Right cardiac atrium (tissue), 5 donors: Measurements from ENCODE around the gene DLG2. TPM values are rescaled to one million over a fixed set of nuclear protein-coding genes. Genes with fewer than 3 reads are reported as not detected.

ENCODE experiments used
- ATAC-seq, 2 donors: fragments of 200-7000 bp; cut with Tn5 transposase; one replicate each; pipeline versions ENCODE4 v1.8.0 to v1.9.1; 2020; ENCODE audit warnings: moderate library complexity in 2 of 2, mild to moderate bottlenecking in 1 of 2
- DNase-seq, 3 donors: peaks; one replicate each; pipeline ENCODE4 v3.0.0-alpha.2; 2020
- H3K27ac ChIP-seq: one replicate; pipeline ENCODE4 v1.5.1; 2013; ENCODE audit warnings: mild to moderate bottlenecking, low read length, control low read depth, moderate library complexity
- H3K27me3 ChIP-seq: one replicate; pipeline ENCODE4 v1.6.1; 2013; ENCODE audit not compliant: control insufficient read depth, insufficient read depth
- H3K4me1 ChIP-seq: one replicate; pipeline ENCODE4 v1.6.1; 2013; ENCODE audit warnings: low read length; ENCODE audit not compliant: control insufficient read depth, insufficient read depth
- H3K4me3 ChIP-seq: one replicate; pipeline ENCODE4 v1.5.1; 2013; ENCODE audit warnings: low read length, control low read depth
- H3K9me3 ChIP-seq: one replicate; pipeline ENCODE4 v1.6.1; 2013; ENCODE audit warnings: low read length; ENCODE audit not compliant: control insufficient read depth
- WGBS: extraction: QIAGEN DNeasy Blood & Tissue Kit; methylation state at CpG from one replicate; pipeline ENCODE4 v1.1.7; 2013; 5-methylcytosine and 5-hydroxymethylcytosine counted together
- intact Hi-C, 4 donors: fragments of 100-400 bp; cut with DNase I; formaldehyde crosslinking; loops; one replicate each; pipeline versions ENCODE4 v1.11.0 to v1.14.0; 2022 to 2023
- polyA plus RNA-seq: library from polyadenylated mRNA; stranded (reverse); fragments of 200-250 nt; gene quantifications from one replicate; pipeline ENCODE4 v1.2.3, GENCODE V29; 2013
- total RNA-seq, 4 donors: library from RNA; stranded (reverse); fragmentation: NEBNext Ultra II Directional; extraction: Animal tissue kit (Norgen Biotek cat#: 25700); gene quantifications; one replicate each; pipeline ENCODE4 v1.2.1, GENCODE V29; 2021
- donor health status: healthy with polysubstance abuse.
- donor health status: DM: no; HTN: yes; CAD: no.
- donor health status: DM: no; HTN: no; CAD: no.
- donor health status: DM: no; HTN: yes; CAD: no; lungs with severe emphysema.
- donor health status: DM: yes; HTN: yes; CAD: no.

DLG2 gene
- total and polyA plus RNA-seq, 5 donors: 2.3 to 10.5 (median 9.4) TPM

DNA sequence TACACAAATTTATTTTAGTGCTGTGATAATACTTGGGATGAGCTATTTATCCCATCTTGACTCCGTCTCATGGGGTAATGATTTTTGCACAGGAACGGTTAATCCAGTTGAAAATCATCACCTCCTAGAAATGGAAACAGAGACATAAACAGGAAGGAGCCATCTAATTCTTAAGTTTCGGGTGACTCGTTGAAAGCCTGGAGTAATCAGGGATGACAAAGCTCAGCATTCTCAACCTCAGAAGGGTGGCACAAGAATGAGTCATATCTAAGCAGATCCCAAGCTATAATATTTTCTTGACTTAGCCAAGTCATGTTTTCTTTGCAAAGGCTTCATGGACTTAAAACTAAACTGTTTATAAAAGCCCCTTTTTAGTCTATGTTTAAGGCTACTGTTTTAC, 2060.2 kb downstream of the DLG2 start:
- no peak overlapping the region for H3K4me3 ChIP-seq
- intact Hi-C loops: no loop called here
- 63% methylated on average over 4 of the region's 4 CpGs for WGBS
- H3K4me1 ChIP-seq: no peaks in the 10 kb centered on the region
- DNase-seq: no peak
- no peak for ATAC-seq
- no peaks in the 10 kb centered on the region for H3K27me3 ChIP-seq
- no peaks in the 10 kb centered on the region for H3K9me3 ChIP-seq
- H3K27ac ChIP-seq: no peak overlapping the region

DNA sequence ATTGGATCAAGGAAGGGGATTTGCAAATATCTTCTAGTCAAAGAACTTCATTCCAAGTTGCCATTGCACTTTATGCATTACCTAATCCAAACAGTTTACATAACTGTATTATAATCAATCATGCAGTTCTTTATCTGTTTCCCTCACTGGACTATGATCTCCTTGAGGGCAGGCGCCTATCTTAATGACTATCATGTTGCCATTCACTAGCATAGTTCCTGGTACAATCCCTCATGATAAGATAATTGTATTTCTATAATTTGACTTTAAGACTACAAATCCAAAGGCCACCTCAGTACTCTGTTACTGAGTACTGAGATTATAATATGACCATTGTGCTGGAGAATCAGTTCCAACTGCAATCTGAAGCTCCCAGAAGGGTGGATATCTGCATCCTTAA, 2062.3 kb downstream of the DLG2 start:
- H3K9me3 ChIP-seq: no peaks in the 10 kb centered on the region
- DNase-seq: no peak
- no peak overlapping the region for H3K4me3 ChIP-seq
- no peak overlapping the region for H3K27ac ChIP-seq
- no peak for ATAC-seq
- no peaks in the 10 kb centered on the region for H3K4me1 ChIP-seq
- H3K27me3 ChIP-seq: no peaks in the 10 kb centered on the region
- intact Hi-C loops: no loop called here
- 89% methylated on average over 1 of the region's 1 CpG for WGBS

DNA sequence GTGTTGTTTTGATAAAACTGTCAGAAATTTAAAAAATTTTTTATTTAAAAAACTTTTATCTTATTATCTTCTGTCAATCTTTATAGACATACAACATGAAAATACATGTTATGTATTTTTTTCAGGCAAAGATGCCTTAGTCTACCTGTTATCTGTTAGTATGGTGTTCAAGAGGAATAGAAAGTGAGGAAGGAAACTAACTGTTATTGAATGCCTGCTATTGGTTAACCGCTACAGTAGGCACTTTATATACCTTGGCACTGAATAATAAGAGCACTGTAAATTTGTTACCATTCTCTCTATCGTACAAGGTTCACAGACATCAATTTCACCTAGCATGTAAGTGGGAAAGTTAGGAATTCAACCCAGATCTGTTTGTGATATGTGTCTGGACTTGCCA, 2068.9 kb downstream of the DLG2 start:
- no peak overlapping the region for H3K27ac ChIP-seq
- ATAC-seq (no peak), DNase-seq (no peak)
- H3K4me3 ChIP-seq: no peak overlapping the region
- intact Hi-C loops: no loop called here
- WGBS: 95% methylated on average over 2 of the region's 2 CpGs
- H3K9me3 ChIP-seq: no peaks in the 10 kb centered on the region
- H3K4me1 ChIP-seq: no peaks in the 10 kb centered on the region
- H3K27me3 ChIP-seq: no peaks in the 10 kb centered on the region

DNA sequence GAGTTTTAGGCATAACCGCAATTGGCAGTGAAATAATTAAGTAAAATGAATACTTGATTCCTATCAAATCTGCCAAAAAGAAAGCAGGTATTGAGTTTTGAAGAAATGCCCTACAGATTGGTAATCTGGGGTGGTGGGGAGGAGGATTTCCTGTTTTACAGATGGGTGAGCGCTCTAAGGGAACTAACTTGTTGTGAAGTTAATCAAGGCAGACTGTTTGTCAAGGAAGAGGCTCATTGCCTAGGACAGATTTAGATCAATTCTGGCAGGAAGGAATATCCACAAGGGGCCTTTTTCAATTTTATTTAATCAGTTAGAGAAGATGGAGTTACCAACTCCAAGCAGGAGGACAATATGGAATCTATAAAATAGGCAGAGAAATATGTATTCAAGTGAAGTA, 2069.5 kb downstream of the DLG2 start:
- 78% methylated on average over 2 of the region's 2 CpGs for WGBS
- H3K27ac ChIP-seq: no peak overlapping the region
- ATAC-seq: no peak
- intact Hi-C loops: no loop called here
- H3K4me1 ChIP-seq: no peaks in the 10 kb centered on the region
- no peak for DNase-seq
- no peaks in the 10 kb centered on the region for H3K9me3 ChIP-seq
- no peak overlapping the region for H3K4me3 ChIP-seq
- H3K27me3 ChIP-seq: no peaks in the 10 kb centered on the region

DNA sequence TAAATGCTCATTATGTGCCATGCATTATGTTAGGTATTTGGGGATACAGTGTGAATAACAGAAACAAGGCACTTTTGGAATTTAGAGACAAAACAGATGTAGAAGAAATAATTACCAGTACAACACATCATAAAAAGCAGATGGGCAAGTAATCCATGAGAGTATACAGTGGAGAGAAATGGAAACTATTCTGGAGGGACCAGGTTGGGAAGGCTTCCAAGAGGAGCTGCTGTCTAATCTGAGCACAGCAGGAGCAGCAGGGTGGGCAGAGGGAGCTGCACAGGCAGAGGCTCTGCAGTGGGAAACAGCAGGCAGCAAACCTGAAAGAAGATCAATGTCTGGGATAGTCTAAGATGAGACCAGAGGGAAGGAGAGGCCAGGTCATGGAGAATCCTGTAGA, 2072.3 kb downstream of the DLG2 start:
- H3K4me1 ChIP-seq: no peaks in the 10 kb centered on the region
- ATAC-seq: no peak
- no peak for DNase-seq
- intact Hi-C loops: no loop called here
- no peaks in the 10 kb centered on the region for H3K9me3 ChIP-seq
- H3K27me3 ChIP-seq: no peaks in the 10 kb centered on the region
- H3K27ac ChIP-seq: no peak overlapping the region
- H3K4me3 ChIP-seq: no peak overlapping the region

DNA sequence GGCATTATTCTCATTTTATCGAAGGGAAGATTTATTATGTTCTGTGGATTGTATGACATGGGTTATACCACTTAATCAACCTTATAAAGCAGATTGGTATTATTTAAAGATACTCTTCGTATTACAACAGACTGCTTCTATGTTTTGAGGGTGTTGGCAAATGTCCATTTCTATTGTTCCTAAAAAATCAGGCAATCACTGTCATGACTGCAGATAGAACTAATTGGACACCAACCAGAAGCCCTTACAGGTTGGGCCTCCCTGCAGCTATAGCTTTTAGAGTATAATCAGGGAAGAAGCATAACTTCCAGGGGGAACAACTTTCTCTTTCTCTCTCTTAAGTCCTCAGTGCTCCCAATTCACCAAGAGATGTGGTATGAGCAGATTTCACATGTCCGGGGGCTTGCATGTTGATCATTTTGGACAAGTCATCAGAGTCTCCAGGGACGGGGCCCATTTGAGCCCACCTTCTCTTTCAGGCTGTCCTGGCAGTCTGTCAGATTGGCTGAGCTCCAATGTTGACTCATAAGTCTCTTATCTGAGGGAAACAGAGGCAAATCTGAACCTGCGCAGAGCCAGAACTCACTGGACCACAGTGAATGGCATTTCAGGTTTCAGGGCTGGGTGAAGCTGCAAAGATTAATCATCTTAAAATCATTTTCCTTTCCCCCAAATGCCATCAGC, 2077.0 kb downstream of the DLG2 start:
- no peaks in the 10 kb centered on the region for H3K9me3 ChIP-seq
- no peak for ATAC-seq
- no peak overlapping the region for H3K4me3 ChIP-seq
- no peak for DNase-seq
- no peak overlapping the region for H3K27ac ChIP-seq
- intact Hi-C loops: no loop called here
- WGBS: 66% methylated on average over 5 of the region's 5 CpGs
- H3K4me1 ChIP-seq: no peaks in the 10 kb centered on the region
- H3K27me3 ChIP-seq: no peaks in the 10 kb centered on the region

DNA sequence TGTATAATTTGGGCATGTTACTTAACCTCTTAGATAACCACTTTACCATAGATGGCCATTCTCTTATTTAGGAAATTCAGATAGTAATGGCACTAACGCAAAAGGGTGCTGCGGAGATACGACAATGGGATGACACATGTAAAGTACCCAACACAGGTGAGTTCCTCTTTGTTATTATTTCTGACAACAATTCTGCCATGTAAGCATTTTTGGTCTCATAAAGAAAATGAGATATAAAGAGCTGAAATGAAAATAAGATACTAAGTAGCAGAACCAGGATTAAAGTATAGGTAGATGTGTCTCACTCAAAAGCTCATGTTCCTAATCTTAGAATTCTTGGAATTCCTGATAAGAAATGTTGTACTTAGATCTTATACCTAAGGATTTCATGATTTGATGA, 2080.8 kb downstream of the DLG2 start:
- H3K9me3 ChIP-seq: no peaks in the 10 kb centered on the region
- 79% methylated on average over 3 of the region's 3 CpGs for WGBS
- intact Hi-C loops: no loop called here
- no peak overlapping the region for H3K4me3 ChIP-seq
- DNase-seq (no peak), ATAC-seq (no peak)
- no peak overlapping the region for H3K27ac ChIP-seq
- H3K27me3 ChIP-seq: no peaks in the 10 kb centered on the region
- H3K4me1 ChIP-seq: no peaks in the 10 kb centered on the region

DNA sequence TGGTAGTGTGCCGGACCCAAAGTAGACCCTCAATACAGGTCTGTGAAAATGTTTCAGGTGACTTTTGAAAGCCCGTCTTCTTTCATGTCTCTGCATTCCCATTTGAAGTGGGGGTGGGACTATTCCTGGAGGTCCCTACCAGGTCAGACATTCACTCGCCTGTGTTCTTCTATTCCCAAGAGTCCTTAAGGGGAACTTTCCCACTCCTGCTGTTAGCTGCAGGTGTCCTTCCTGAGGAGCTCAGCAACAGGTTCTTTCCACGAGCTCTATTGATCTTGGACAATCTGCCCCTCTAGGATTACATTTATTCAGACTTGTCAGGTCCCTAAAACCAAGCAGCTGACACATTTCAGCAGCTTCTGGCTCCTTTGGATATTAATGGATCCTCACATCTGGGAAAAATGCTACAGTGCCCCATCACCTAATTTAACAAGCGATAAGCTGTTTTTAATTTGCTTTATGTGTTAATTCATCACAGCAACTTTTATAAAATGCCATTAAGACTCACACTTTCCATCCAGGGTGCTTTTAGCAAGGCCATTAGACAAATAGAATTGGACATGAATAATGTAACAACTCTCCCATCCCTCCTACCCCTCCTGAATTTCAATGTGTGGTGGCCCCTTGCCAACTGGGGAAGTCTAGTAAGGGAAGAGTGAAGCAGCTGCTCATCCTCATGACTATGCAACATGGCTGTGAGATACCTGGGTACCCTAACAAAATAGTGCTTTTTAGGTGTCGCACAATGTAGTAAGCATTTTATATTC, 2081.5 kb downstream of the DLG2 start:
- no peak for DNase-seq
- 81% methylated on average over 6 of the region's 6 CpGs for WGBS
- H3K4me1 ChIP-seq: no peaks in the 10 kb centered on the region
- no peak overlapping the region for H3K4me3 ChIP-seq
- intact Hi-C loops: no loop called here
- no peaks in the 10 kb centered on the region for H3K27me3 ChIP-seq
- ATAC-seq: no peak
- H3K9me3 ChIP-seq: no peaks in the 10 kb centered on the region
- no peak overlapping the region for H3K27ac ChIP-seq

DNA sequence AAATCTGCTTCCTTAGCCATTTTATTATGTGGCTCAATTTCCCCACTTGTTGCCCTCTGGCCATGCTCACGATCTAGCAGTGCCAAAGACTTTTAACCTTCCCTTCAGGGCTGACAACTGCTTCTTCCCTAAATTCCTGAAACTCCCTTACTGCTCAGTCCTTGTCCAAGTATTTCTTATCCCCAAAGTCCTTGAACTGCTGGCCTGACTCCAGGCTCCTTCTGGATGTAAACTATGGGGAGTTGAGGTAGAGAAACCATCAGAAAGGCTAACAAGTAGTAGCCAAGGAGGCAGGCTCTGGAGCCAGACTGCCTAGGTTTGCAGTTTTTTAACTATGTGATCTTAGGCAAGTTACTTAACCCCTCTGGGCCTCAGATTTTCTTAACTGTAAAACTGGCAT, 2082.3 kb downstream of the DLG2 start:
- ATAC-seq: no peak
- H3K4me3 ChIP-seq: no peak overlapping the region
- WGBS: 56% methylated on average over 1 of the region's 1 CpG
- H3K27me3 ChIP-seq: no peaks in the 10 kb centered on the region
- H3K4me1 ChIP-seq: peaks cover 3% of the 10 kb centered on the region
- no peak overlapping the region for H3K27ac ChIP-seq
- no peaks in the 10 kb centered on the region for H3K9me3 ChIP-seq
- intact Hi-C loops: no loop called here
- no peak for DNase-seq

DNA sequence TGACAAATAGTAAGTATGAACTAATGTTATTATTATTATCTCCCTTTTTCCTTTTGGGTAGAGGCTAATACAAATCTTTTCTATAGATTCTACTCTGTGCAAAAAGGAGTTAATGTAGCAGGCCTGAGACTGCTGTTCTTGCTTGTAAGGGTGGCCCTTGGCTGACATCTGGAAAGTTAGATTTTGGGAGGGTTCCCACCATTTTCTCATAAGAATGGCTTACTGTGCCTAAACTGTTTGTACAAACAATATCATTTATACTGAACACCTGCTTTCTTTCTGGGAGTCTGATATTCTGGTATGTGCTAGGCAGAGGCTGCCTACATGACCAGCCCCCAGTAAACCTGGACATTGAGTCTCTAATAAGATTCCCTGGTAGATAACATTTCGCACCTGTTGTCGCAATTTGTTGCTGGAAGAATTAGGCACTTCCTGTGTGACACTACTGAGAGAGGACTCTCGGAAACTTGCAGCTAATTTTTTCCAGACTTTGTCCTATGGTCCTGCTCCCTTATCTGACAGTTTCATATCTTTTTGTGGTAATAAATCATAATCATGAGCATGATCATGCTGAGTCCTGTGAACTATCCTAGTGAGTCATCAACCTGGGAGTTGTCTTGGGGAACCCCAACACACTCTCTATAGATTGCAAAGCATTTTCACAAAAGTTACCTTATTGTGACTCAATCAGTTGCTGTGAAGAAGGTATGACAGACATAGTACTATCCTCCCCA, 2083.3 kb downstream of the DLG2 start:
- H3K4me3 ChIP-seq: no peak overlapping the region
- peaks cover 3% of the 10 kb centered on the region for H3K4me1 ChIP-seq
- DNase-seq (no peak), ATAC-seq (no peak)
- no peaks in the 10 kb centered on the region for H3K9me3 ChIP-seq
- intact Hi-C loops: no loop called here
- H3K27ac ChIP-seq: no peak overlapping the region
- WGBS: 75% methylated on average over 3 of the region's 3 CpGs
- no peaks in the 10 kb centered on the region for H3K27me3 ChIP-seq

DNA sequence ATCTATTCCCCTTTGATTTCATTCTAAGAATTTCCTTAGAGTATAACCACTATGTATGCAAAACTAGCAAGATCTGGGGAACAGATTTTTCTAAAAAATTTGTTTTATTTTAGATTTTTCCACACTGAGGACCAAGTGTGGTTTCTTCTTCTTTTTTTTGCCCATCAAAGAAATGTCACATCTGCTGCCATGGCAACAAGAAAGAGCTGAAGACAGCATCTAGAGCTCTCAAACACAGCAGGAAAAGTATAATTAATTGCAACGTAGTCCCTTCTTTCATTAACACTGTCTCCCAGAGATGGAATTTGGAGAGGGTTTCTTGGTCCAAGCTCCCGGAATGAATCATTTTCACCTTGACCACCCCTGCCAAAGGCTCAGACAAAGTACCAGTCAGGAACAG, 2084.3 kb downstream of the DLG2 start:
- Histone ChIP-seq H3K27ac (no peak overlapping the region), H3K9me3 (no peaks in the 10 kb centered on the region), H3K4me1 (peaks cover 3% of the 10 kb centered on the region), H3K4me3 (no peak overlapping the region), H3K27me3 (no peaks in the 10 kb centered on the region)
- WGBS: 69% methylated on average over 2 of the region's 2 CpGs
- intact Hi-C loops: no loop called here
- ATAC-seq (no peak), DNase-seq (no peak)
